ENCODE data around the gene TTC13. TPM values are rescaled to one million over a fixed set of nuclear protein-coding genes. Genes with fewer than 3 reads are reported as not detected.
A peak's percentile ranks its signal among the peaks of the same experiment; 100 is the strongest.

The TTC13 gene
- total RNA-seq, 2 experiments from 2014 or later: 13.4 to 15.5 TPM

GRCh38 chr1:230916587-230917283, 61.9 kb downstream of the TTC13 start:
- TF ChIP-seq CTCF (IDR thresholded peaks at IDR 0.05): no peak
- Mint-ChIP-seq H3K36me3 (ENCODE audit: low read depth) (peaks cover 7% of the 10 kb centered on the region), H3K27ac (no peak overlapping the region), H3K27me3 (no peaks in the 10 kb centered on the region), H3K4me1 (ENCODE audit: low read depth) (peaks cover 8% of the 10 kb centered on the region), H3K9me3 (no peaks in the 10 kb centered on the region), H3K4me3 (no peak overlapping the region)
- ATAC-seq (no peak), DNase-seq (no peak)
- intact Hi-C loops (cut with micrococcal nuclease): loop anchor here (1.0 to 5.0 kb wide), 3 partner anchors 61 to 295 kb away; partner anchors contain the start of genes ARV1 and TTC13
- POLR2A ChIA-PET: interaction anchor here (0.6 kb wide), 1 partner anchor 62 kb away, joined by 6 read pairs; the partner anchor contains the start of genes ARV1 and TTC13
- CTCF ChIA-PET: interaction anchor here (0.6 to 1.9 kb wide), 20 partner anchors 8 to 299 kb away, joined by 3 to 6 read pairs (median 4); no protein-coding TSS in a partner anchor

- peak overlapping the region; percentile 36 for H3K27ac Mint-ChIP-seq
- H3K9me3 Mint-ChIP-seq: no peaks in the 10 kb centered on the region
- no peak for ATAC-seq
- CTCF ChIA-PET: interaction anchor here (0.8 to 0.9 kb wide), 2 partner anchors 58 to 296 kb away, joined by 3 read pairs; no protein-coding TSS in a partner anchor
- POLR2A ChIA-PET: no interaction called here
- no peak overlapping the region for H3K4me3 Mint-ChIP-seq
- H3K27me3 Mint-ChIP-seq: no peaks in the 10 kb centered on the region
- intact Hi-C loops (cut with micrococcal nuclease): loop anchor here (5.0 kb wide), 2 partner anchors 62 to 177 kb away; partner anchors contain the start of genes ARV1 and TTC13
- DNase-seq: peak; percentile 36
- H3K4me1 Mint-ChIP-seq (ENCODE audit: low read depth): peaks cover 8% of the 10 kb centered on the region
- TF ChIP-seq CTCF (IDR thresholded peaks at IDR 0.05): no peak
- H3K36me3 Mint-ChIP-seq (ENCODE audit: low read depth): peaks cover 5% of the 10 kb centered on the region
Observed at GRCh38 chr1:230915078-230915477, 63.6 kb downstream of the TTC13 start.

GRCh38 chr1:230913496-230913895, 65.2 kb downstream of the TTC13 start:
- intact Hi-C loops (cut with micrococcal nuclease): no loop called here
- H3K27ac Mint-ChIP-seq: peak overlapping the region; percentile 0
- H3K36me3 Mint-ChIP-seq (ENCODE audit: low read depth): peaks cover 5% of the 10 kb centered on the region
- H3K27me3 Mint-ChIP-seq: no peaks in the 10 kb centered on the region
- TF ChIP-seq CTCF (IDR thresholded peaks at IDR 0.05): no peak
- H3K9me3 Mint-ChIP-seq: no peaks in the 10 kb centered on the region
- H3K4me3 Mint-ChIP-seq: no peak overlapping the region
- no peak for DNase-seq
- POLR2A ChIA-PET: no interaction called here
- peaks cover 8% of the 10 kb centered on the region for H3K4me1 Mint-ChIP-seq (ENCODE audit: low read depth)
- no peak for ATAC-seq
- CTCF ChIA-PET: interaction anchor here (1.1 kb wide), 1 partner anchor 16 kb away, joined by 3 read pairs; no protein-coding TSS in a partner anchor

GRCh38 chr1:230910755-230911117, 67.9 kb downstream of the TTC13 start:
- Mint-ChIP-seq H3K27ac (no peak overlapping the region), H3K36me3 (ENCODE audit: low read depth) (peaks cover 11% of the 10 kb centered on the region)

More at GRCh38 chr1:230910755-230911117, 67.9 kb downstream of the TTC13 start:
- H3K9me3 Mint-ChIP-seq: no peaks in the 10 kb centered on the region
- peaks cover 8% of the 10 kb centered on the region for H3K4me1 Mint-ChIP-seq (ENCODE audit: low read depth)
- no peak for ATAC-seq
- no peak for DNase-seq
- H3K4me3 Mint-ChIP-seq: no peak overlapping the region
- H3K27me3 Mint-ChIP-seq: no peaks in the 10 kb centered on the region
- CTCF ChIA-PET: interaction anchor here (1.1 kb wide), 1 partner anchor 182 kb away, joined by 4 read pairs; no protein-coding TSS in a partner anchor
- intact Hi-C loops (cut with micrococcal nuclease): no loop called here
- no peak for TF ChIP-seq CTCF (IDR thresholded peaks at IDR 0.05)
- POLR2A ChIA-PET: no interaction called here
